ENCODE measurements around the gene CNNM2. TPM values are rescaled to one million over a fixed set of nuclear protein-coding genes. Genes with fewer than 3 reads are reported as not detected.
A peak's percentile ranks its signal among the peaks of the same experiment; 100 is the strongest.

Gene CNNM2
- total RNA-seq, 2 experiments from 2014 or later = 4.2 to 4.5 TPM

DNA sequence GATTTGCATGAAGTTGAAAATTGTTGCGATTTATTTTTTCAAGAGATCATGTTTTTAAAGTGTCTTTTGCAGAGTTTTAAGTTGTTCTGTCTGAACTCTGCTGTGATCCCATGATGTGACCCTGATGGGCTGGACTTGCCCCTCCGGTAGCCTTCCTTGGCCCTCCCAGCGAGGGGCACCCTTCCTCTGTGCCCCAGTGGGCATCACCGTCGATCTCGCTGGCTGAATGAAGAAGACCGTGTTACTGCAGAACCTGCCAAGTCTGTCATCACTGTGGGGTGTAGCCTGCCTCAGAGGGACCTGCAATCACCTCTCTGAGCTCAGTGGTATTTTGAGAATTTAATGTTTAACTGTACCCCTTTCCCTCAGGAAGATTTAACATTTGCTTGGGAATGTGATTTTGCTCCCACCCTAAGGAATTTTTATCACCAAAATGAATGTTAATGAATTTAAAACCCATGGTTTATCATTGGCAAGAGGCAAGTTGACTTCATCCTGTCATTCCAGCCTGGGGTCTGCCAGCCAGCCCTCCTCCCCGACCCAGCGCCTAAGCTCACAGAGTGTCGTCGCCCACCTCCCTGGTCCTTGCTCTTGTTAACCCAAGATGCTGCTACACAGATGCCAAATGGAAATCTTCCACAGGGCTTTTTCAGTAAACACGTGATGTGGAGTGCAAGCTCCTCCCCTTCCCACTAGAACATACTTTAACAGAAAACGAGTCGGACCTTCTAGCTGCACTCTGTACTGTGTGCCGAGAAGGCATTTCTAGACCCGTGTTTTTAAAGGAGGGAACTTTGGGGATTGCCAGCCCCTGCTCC is 159.6 kb downstream of the CNNM2 start:
- Mint-ChIP-seq H3K9me3 (ENCODE audit: low read depth) (no peaks in the 10 kb centered on the region), H3K27me3 (no peaks in the 10 kb centered on the region), H3K4me3 (no peak overlapping the region), H3K4me1 (no peaks in the 10 kb centered on the region), H3K27ac (no peak overlapping the region), H3K36me3 (ENCODE audit: low read depth) (peaks cover 2% of the 10 kb centered on the region)
- ChIA-PET CTCF (interaction anchor here (1.0 to 1.4 kb wide), 2 partner anchors 9 to 167 kb away, joined by 3 to 4 read pairs; no protein-coding TSS in a partner anchor), POLR2A (no interaction called here)
- intact Hi-C loops (cut with DNase I, micrococcal nuclease) = no loop called here
- no peak for ATAC-seq
- no peak for DNase-seq

DNA sequence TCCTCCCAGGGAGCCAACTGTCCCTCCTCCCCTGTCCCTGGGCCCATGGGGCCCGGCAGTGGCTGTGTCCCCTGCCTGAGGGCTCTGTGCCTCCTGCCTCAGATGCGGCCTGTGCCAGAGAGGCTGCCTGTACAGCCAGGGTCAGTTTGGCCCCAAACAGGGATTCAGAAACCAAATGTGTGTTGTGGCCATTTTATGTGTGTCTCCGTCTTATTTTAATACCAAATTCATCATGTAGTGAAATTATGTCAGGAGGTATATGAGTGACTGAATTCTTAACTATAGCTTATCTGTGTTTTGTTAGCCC is 160.2 kb downstream of the CNNM2 start:
- Mint-ChIP-seq H3K9me3 (ENCODE audit: low read depth) (no peaks in the 10 kb centered on the region), H3K27ac (no peak overlapping the region), H3K4me3 (no peak overlapping the region), H3K27me3 (no peaks in the 10 kb centered on the region), H3K4me1 (no peaks in the 10 kb centered on the region), H3K36me3 (ENCODE audit: low read depth) (peaks cover 2% of the 10 kb centered on the region)
- CTCF ChIA-PET = interaction anchor here (1.4 kb wide), 1 partner anchor 9 kb away, joined by 3 read pairs; no protein-coding TSS in a partner anchor
- intact Hi-C loops (cut with DNase I, micrococcal nuclease) = no loop called here
- ATAC-seq = no peak
- DNase-seq = no peak
- POLR2A ChIA-PET = no interaction called here

DNA sequence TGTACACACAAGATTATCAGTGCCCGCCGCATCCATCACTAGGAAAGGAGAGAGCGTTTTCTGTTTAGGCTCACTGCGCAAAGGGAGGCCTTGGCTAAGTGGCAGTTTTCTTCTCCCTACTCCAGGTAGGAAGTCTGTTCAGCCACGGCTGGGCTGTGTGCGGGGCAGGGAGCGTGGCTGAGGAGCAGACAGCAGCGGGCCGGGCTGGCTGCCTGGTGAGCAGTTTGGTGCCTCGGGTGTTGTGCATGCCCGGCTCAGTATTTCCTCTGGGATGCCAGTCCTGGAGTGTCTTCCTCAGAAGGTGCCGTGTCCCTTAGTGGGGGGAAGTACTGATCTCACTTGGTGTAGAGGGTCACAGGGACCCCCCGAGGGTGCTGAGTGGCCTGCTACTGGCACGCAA is 160.6 kb downstream of the CNNM2 start:
- ChIA-PET CTCF (interaction anchor here (1.4 kb wide), 1 partner anchor 8 kb away, joined by 3 read pairs; no protein-coding TSS in a partner anchor), POLR2A (no interaction called here)
- DNase-seq = no peak

DNA sequence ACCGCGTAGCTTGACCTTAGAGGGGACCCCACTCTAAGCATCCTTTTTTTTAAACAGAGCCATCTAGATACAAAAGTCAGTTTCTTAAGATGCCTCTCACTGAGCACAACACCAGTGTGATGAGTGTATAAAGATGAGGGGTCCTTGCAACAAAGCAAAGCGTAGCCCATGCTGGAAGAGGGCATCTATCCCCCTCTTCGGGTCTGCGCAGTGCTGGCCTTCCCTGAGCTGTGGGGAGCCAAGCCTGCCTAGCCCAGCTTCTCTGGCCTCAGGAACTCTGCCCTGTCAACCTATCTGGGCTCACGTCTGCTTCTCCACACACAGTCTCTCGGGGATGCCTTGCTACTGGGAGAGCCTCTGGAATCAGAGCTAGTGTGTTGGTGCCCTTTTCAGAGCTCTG is 161.0 kb downstream of the CNNM2 start:
- ChIA-PET POLR2A (interaction anchor here (0.8 kb wide), 1 partner anchor 14 kb away, joined by 4 read pairs; no protein-coding TSS in a partner anchor), CTCF (no interaction called here)
- DNase-seq (no peak), ATAC-seq (no peak)
- no peak overlapping the region for H3K27ac Mint-ChIP-seq
- intact Hi-C loops (cut with DNase I, micrococcal nuclease) = no loop called here
- no peaks in the 10 kb centered on the region for H3K27me3 Mint-ChIP-seq
- H3K36me3 Mint-ChIP-seq (ENCODE audit: low read depth) = peaks cover 2% of the 10 kb centered on the region
- no peaks in the 10 kb centered on the region for H3K9me3 Mint-ChIP-seq (ENCODE audit: low read depth)
- H3K4me3 Mint-ChIP-seq = no peak overlapping the region
- no peaks in the 10 kb centered on the region for H3K4me1 Mint-ChIP-seq

More for the DNA sequence above, 160.6 kb downstream of the CNNM2 start:
- Mint-ChIP-seq H3K4me3 (no peak overlapping the region), H3K27me3 (no peaks in the 10 kb centered on the region), H3K9me3 (ENCODE audit: low read depth) (no peaks in the 10 kb centered on the region), H3K4me1 (no peaks in the 10 kb centered on the region), H3K36me3 (ENCODE audit: low read depth) (peaks cover 2% of the 10 kb centered on the region), H3K27ac (no peak overlapping the region)
- intact Hi-C loops (cut with DNase I, micrococcal nuclease) = no loop called here
- no peak for ATAC-seq

DNA sequence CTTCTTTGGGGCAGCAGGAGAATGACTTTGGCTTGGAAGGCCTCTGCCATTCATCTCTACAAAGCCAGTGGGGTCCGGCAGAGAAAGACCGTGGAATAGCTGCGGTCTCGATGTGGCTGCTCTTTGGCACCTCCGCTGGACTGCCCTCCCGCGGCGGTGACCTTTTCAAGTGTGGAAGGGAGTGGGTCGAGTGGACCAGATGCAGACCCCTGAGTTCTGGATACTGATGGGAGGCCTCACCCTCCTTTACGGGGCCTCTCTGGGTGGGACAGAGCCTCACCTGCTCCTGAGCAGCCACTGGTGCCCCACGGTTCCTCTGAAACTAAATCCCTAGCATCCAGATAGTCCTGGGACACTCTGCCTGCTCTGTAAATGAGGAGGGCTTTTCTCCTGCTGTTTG is 161.9 kb downstream of the CNNM2 start:
- DNase-seq = no peak
- peaks cover 2% of the 10 kb centered on the region for H3K36me3 Mint-ChIP-seq (ENCODE audit: low read depth)
- no peaks in the 10 kb centered on the region for H3K9me3 Mint-ChIP-seq (ENCODE audit: low read depth)
- no peak overlapping the region for H3K27ac Mint-ChIP-seq
- no peaks in the 10 kb centered on the region for H3K27me3 Mint-ChIP-seq
- ChIA-PET POLR2A (interaction anchor here (0.6 to 0.8 kb wide), 2 partner anchors 11 to 15 kb away, joined by 4 to 6 read pairs; no protein-coding TSS in a partner anchor), CTCF (no interaction called here)
- H3K4me3 Mint-ChIP-seq = no peak overlapping the region
- H3K4me1 Mint-ChIP-seq = no peaks in the 10 kb centered on the region
- no peak for ATAC-seq
- intact Hi-C loops (cut with DNase I, micrococcal nuclease) = loop anchor here in 1 of 2 experiments (5.0 kb wide), 1 partner anchor 162 kb away; no protein-coding TSS in a partner anchor

DNA sequence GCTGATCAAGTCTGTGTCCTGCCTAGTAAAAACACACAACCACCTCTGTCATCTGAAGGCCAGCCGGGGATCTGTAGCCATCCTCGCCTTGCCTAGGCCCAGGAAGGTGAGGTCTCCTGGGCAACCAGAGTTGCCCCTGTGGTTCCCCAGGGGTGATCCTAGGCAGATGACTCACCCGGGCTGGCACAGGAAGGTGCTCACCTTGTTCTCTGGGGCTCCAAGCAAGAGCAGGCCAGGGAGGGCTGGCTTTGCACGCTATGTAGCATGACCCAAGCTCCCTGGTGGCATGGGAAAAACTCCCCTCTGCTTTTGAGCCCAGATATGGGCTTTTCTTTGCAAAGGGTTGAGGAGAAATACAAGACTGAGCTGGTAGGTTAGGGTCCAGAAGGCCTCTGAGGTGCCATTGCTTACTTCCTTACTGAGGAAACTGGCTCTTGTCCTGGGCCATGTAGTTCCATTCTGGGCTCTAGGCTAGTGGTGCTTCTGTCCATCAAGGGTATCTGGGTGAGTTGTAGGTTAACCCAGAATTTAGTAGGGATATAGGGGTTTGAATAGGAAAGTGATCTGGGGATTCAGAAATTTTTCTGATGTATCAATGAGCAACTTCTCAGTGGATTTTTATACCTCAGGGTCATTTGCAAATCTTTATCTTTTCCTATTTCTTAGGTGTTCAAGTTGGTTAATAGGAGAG is 162.9 kb downstream of the CNNM2 start:
- peak; percentile 12 for ATAC-seq
- H3K36me3 Mint-ChIP-seq (ENCODE audit: low read depth) = peaks cover 3% of the 10 kb centered on the region
- intact Hi-C loops (cut with DNase I, micrococcal nuclease) = loop anchor here in 1 of 2 experiments (5.0 kb wide), 1 partner anchor 161 kb away; no protein-coding TSS in a partner anchor

DNA sequence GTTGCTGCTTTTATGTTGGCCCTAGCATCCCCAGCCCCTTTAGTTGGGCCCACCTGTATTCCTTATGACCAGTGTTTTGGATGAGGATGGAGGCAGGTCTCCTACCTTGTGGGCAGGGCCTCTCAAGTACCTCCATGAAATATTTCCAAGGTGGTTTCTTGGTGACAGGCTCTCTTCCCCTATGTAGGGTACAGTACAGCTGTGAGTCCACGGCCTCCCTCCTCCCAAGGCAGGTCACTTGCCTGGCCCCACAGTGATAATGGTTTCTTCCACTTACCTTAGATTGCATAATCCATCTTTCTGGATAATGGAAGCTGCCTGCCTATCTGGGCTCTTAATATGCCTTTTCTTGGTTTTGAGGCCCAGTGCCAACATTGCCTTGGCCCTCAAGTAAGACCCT is 164.6 kb downstream of the CNNM2 start:
- Mint-ChIP-seq H3K27ac (no peak overlapping the region), H3K36me3 (ENCODE audit: low read depth) (peaks cover 5% of the 10 kb centered on the region), H3K4me3 (no peak overlapping the region), H3K9me3 (ENCODE audit: low read depth) (no peaks in the 10 kb centered on the region), H3K27me3 (no peaks in the 10 kb centered on the region), H3K4me1 (no peaks in the 10 kb centered on the region)
- intact Hi-C loops (cut with DNase I, micrococcal nuclease) = loop anchor here in 1 of 2 experiments (5.0 kb wide), 1 partner anchor 160 kb away; no protein-coding TSS in a partner anchor
- DNase-seq (no peak), ATAC-seq (no peak)
- ChIA-PET POLR2A (no interaction called here), CTCF (interaction anchor here (0.6 to 0.8 kb wide), 2 partner anchors 13 to 166 kb away, joined by 3 read pairs; no protein-coding TSS in a partner anchor)

More for the DNA sequence above, 162.9 kb downstream of the CNNM2 start:
- no peaks in the 10 kb centered on the region for H3K4me1 Mint-ChIP-seq
- no peak overlapping the region for H3K4me3 Mint-ChIP-seq
- H3K27me3 Mint-ChIP-seq = no peaks in the 10 kb centered on the region
- DNase-seq = no peak
- POLR2A ChIA-PET = interaction anchor here (0.7 kb wide), 1 partner anchor 295 kb away, joined by 3 read pairs; no protein-coding TSS in a partner anchor
- H3K9me3 Mint-ChIP-seq (ENCODE audit: low read depth) = no peaks in the 10 kb centered on the region
- H3K27ac Mint-ChIP-seq = no peak overlapping the region
- CTCF ChIA-PET = interaction anchor here (0.6 to 1.0 kb wide), 2 partner anchors 14 to 29 kb away, joined by 3 to 4 read pairs; no protein-coding TSS in a partner anchor

DNA sequence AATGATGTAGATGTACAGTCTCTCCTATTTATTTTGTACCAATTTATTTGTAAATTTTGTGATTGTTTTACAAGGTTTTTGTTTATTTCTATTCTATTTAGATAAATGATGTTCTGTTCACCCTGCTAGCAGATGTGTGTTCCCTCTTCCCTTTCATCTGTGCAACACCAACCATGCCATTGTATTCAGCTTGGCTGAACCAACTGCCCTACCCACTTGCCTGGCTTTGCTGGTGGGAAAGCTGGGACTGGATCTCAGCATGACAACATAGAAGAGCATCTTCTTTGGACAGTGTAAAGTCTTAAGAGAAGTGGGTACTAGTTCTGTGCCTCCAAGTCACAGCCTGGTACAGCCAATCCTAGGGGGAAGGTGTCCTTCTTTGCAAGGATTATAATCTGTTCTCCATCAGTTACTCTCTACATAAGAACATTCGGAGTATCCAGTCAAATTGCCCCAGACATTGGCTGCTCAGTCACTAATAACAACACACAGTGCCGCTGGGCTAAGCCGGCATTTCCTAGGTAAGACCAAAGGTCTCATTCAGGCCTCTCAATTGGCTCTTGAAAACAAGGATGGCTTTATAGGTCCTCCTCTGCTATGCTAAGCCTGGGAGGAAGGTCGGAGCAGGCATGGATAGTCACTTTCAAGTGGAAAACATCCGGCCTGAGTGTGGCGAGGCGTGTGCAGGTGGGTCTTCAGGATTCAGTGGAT is 165.3 kb downstream of the CNNM2 start:
- Mint-ChIP-seq H3K4me1 (no peaks in the 10 kb centered on the region), H3K27me3 (no peaks in the 10 kb centered on the region), H3K36me3 (ENCODE audit: low read depth) (peaks cover 5% of the 10 kb centered on the region), H3K9me3 (ENCODE audit: low read depth) (no peaks in the 10 kb centered on the region), H3K27ac (no peak overlapping the region), H3K4me3 (no peak overlapping the region)
- ChIA-PET CTCF (no interaction called here), POLR2A (no interaction called here)
- no peak for DNase-seq
- intact Hi-C loops (cut with DNase I, micrococcal nuclease) = loop anchor here in 1 of 2 experiments (5.0 kb wide), 1 partner anchor 159 kb away; no protein-coding TSS in a partner anchor
- no peak for ATAC-seq

DNA sequence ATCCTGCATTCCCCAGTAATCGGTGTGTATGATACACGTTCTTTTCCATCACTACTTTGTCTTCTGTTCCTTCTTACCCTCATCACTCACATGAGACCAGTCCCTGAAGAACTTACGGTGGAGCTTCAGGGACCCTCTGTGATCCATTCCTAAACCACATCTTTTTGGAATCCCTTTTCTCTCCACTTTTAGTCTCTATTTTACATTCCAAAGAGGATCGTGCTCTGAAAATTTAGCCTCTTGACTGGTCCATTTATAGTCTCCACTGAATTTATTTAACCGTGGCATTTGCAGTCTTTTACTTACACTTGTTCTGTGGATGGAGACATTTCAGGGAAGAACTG is 165.9 kb downstream of the CNNM2 start:
- Mint-ChIP-seq H3K27ac (no peak overlapping the region), H3K4me1 (no peaks in the 10 kb centered on the region), H3K4me3 (no peak overlapping the region), H3K27me3 (no peaks in the 10 kb centered on the region), H3K36me3 (ENCODE audit: low read depth) (peaks cover 8% of the 10 kb centered on the region), H3K9me3 (ENCODE audit: low read depth) (no peaks in the 10 kb centered on the region)
- POLR2A ChIA-PET = no interaction called here
- CTCF ChIA-PET = interaction anchor here (1.1 kb wide), 1 partner anchor 20 kb away, joined by 3 read pairs; no protein-coding TSS in a partner anchor
- intact Hi-C loops (cut with DNase I, micrococcal nuclease) = loop anchor here in 1 of 2 experiments (5.0 kb wide), 1 partner anchor 158 kb away; no protein-coding TSS in a partner anchor
- ATAC-seq (no peak), DNase-seq (no peak)

DNA sequence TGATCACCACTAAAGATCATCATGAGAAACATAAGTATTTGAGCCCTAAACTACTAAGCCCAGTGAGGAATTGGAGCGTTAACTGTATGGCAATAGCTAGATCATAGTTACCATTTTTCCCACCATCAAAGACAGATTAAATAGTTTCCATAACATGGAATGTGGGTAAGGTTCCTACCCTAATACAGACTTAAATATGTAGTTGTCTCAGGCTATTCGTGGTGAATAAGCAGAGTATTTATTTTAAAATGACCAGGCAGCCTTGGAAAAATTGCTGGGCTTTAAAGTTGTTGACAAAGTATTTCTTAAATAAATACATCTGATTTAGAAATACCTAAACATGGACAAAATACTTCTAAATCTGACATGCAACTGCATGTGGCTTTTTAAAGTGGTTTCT is 168.2 kb downstream of the CNNM2 start:
- peaks cover 26% of the 10 kb centered on the region for H3K36me3 Mint-ChIP-seq (ENCODE audit: low read depth)
- no peaks in the 10 kb centered on the region for H3K9me3 Mint-ChIP-seq (ENCODE audit: low read depth)
- no peak overlapping the region for H3K4me3 Mint-ChIP-seq
- DNase-seq (no peak), ATAC-seq (no peak)
- H3K27ac Mint-ChIP-seq = no peak overlapping the region
- ChIA-PET POLR2A (interaction anchor here (0.5 kb wide), 1 partner anchor 80 kb away, joined by 6 read pairs; no protein-coding TSS in a partner anchor), CTCF (interaction anchor here (1.5 kb wide), 1 partner anchor 158 kb away, joined by 9 read pairs; no protein-coding TSS in a partner anchor)
- H3K27me3 Mint-ChIP-seq = no peaks in the 10 kb centered on the region
- H3K4me1 Mint-ChIP-seq = no peaks in the 10 kb centered on the region
- intact Hi-C loops (cut with DNase I, micrococcal nuclease) = no loop called here

DNA sequence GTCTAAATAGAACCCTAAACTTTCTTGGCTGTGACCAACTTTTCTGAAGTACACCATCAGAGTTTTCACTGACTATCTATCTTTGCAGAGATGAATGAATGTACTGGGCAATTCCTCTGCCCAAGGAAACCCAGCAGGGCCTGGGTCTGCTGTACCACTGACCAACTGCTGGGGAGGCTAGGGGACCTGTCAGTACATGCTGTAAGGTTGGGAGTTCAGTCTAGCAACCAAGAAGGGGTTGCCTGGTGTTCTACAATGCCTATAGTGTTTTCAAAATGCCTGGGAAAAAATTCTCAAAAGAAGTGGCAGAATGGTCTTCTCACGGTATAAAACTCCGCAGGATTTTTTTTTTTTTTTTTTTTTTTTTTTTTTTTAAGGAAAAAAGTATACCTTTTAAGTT is 168.7 kb downstream of the CNNM2 start:
- Mint-ChIP-seq H3K4me3 (no peak overlapping the region), H3K27me3 (no peaks in the 10 kb centered on the region), H3K27ac (no peak overlapping the region), H3K4me1 (no peaks in the 10 kb centered on the region), H3K36me3 (ENCODE audit: low read depth) (peaks cover 29% of the 10 kb centered on the region), H3K9me3 (ENCODE audit: low read depth) (no peaks in the 10 kb centered on the region)
- POLR2A ChIA-PET = interaction anchor here (0.7 kb wide), 1 partner anchor 106 kb away, joined by 3 read pairs; no protein-coding TSS in a partner anchor
- intact Hi-C loops (cut with DNase I, micrococcal nuclease) = no loop called here
- CTCF ChIA-PET = interaction anchor here (0.6 to 1.1 kb wide), 4 partner anchors 9 to 81 kb away, joined by 3 to 4 read pairs (median 3); no protein-coding TSS in a partner anchor
- no peak for ATAC-seq
- no peak for DNase-seq

Measured in activated CD4-positive, alpha-beta T cell treated with anti-CD3 and anti-CD28 coated beads for 36 hours (primary cell).